Astrocyte of the spinal cord (primary cell): ENCODE data around the gene LMO1.

Experiments used
- DNase-seq: peaks from one replicate; pipeline ENCODE4 v3.0.0; 2011; ENCODE audit warnings: low read depth, low spot score
- H3K4me3 ChIP-seq: 2 replicates; pipeline ENCODE4 v1.5.1; 2011; ENCODE audit warnings: low read depth, mild to moderate bottlenecking, low read length, moderate library complexity
- CTCF ChIP-seq: IDR thresholded peaks from 2 replicates; pipeline ENCODE4 v1.5.1; 2012; ENCODE audit warnings: low read depth, mild to moderate bottlenecking, low read length, inconsistent platforms
- in situ Hi-C: cut with HindIII; loops from 2 replicates; pipeline ENCODE4 v1.10.0; 2017; ENCODE audit warnings: low sequenced_read_pairs

LMO1 gene

GRCh38 chr11:8283465-8284230 is 20.0 kb upstream of the LMO1 start:
- TF ChIP-seq CTCF: no peak
- in situ Hi-C loops: no loop called here
- no peak overlapping the region for H3K4me3 ChIP-seq
- DNase-seq: no peak

GRCh38 chr11:8283100-8283464 is 19.4 kb upstream of the LMO1 start:
- H3K4me3 ChIP-seq: no peak overlapping the region
- in situ Hi-C loops: no loop called here
- no peak for DNase-seq
- TF ChIP-seq CTCF: no peak

- TF ChIP-seq CTCF: no peak
- no peak for DNase-seq
- no peak overlapping the region for H3K4me3 ChIP-seq
- in situ Hi-C loops: no loop called here
Observed at GRCh38 chr11:8282631-8283030, 19.0 kb upstream of the LMO1 start.

GRCh38 chr11:8281266-8281665 is 17.6 kb upstream of the LMO1 start:
- H3K4me3 ChIP-seq: no peak overlapping the region
- in situ Hi-C loops: no loop called here
- DNase-seq: no peak
- TF ChIP-seq CTCF: no peak

- TF ChIP-seq CTCF: no peak
- DNase-seq: no peak
- in situ Hi-C loops: no loop called here
- H3K4me3 ChIP-seq: no peak overlapping the region
Observed at GRCh38 chr11:8277691-8278090, 14.0 kb upstream of the LMO1 start.

- no peak overlapping the region for H3K4me3 ChIP-seq
- in situ Hi-C loops: no loop called here
- DNase-seq: no peak
- no peak for TF ChIP-seq CTCF
Observed at GRCh38 chr11:8276528-8276927, 12.8 kb upstream of the LMO1 start.
